K562 (cell line): ENCODE data around the gene KIF6. TPM values are rescaled to one million over a fixed set of nuclear protein-coding genes. Genes with fewer than 3 reads are reported as not detected.

Source experiments
- ATAC-seq: fragments of 200-7000 bp; cut with Tn5 transposase; 3 replicates; pipeline ENCODE4 v1.9.1; 2020; ENCODE audit warnings: moderate library complexity
- BruUV-seq: library from RNA; stranded (reverse); fragments of 400-500 nt; replicated peaks from 2 replicates; lab custom pipeline; 2021; lab: Mats Ljungman, UMichigan
- CTCF ChIA-PET: fragments of 300-600 bp; formaldehyde crosslinking; extraction: SDS; loops from one replicate; lab custom pipeline; 2021; ENCODE audit warnings: low intra/inter-chr PET ratio; lab: Yijun Ruan, JAX
- POLR2A ChIA-PET: fragments of 300-600, 350-650 bp; sonication (Branson Sonifier 250); formaldehyde crosslinking; extraction: SDS; loops from one replicate; lab custom pipeline; 2021; ENCODE audit warnings: antibody characterized with exemption, inconsistent platforms; lab: Yijun Ruan, JAX
- DNase-seq, 4 experiments: peaks; one replicate each; pipeline versions ENCODE4 v3.0.0 to v3.0.0-alpha.2; 2011 to 2018; ENCODE audit warnings: low spot score in 3 of 4, mixed read lengths in 3 of 4; ENCODE audit errors: extremely low read depth in 1 of 4
- FAIRE-seq: peaks from 2 replicates; lab custom pipeline; 2011; peaks lifted over from hg19 to GRCh38; lab: Jason Lieb, UNC
- H2AFZ ChIP-seq: 2 replicates; pipeline ENCODE4 v1.6.0; 2011; ENCODE audit warnings: low read depth, low read length, control low read depth, inconsistent platforms
- H3K27ac ChIP-seq: fragments of 200-600 bp; 3 replicates; pipeline ENCODE4 v1.8.0; 2011; ENCODE audit warnings: low read depth, mild to moderate bottlenecking, control low read depth, inconsistent platforms, low read length, moderate library complexity, mixed read lengths; ENCODE audit errors: extremely low read depth
- H3K27me3 ChIP-seq, 2 experiments: fragments of 300-600 bp in 1 of 2; 2 replicates in 1 of 2; 3 replicates in 1 of 2; pipeline versions ENCODE4 v1.6.0 to v1.8.0; 2011; ENCODE audit warnings: inconsistent platforms in 2 of 2, low read length in 2 of 2, mild to moderate bottlenecking in 1 of 2, mixed read lengths in 1 of 2, moderate library complexity in 1 of 2; ENCODE audit not compliant: control insufficient read depth in 2 of 2, insufficient read depth in 2 of 2
- H3K36me3 ChIP-seq: fragments of 300-600 bp; 3 replicates; pipeline ENCODE4 v1.8.0; 2011; ENCODE audit warnings: mild to moderate bottlenecking, low read length, inconsistent platforms; ENCODE audit not compliant: control insufficient read depth, insufficient read depth
- H3K4me1 ChIP-seq, 2 experiments: fragments of 200-600 bp in 1 of 2; replicated peaks in 1 of 2; 2 replicates in 1 of 2; 3 replicates in 1 of 2; pipeline versions ENCODE4 v1.5.1 to v1.8.0; 2011; ENCODE audit warnings: inconsistent platforms in 2 of 2, low read length in 2 of 2, mild to moderate bottlenecking in 1 of 2, mixed read lengths in 1 of 2, moderate library complexity in 1 of 2; ENCODE audit not compliant: control insufficient read depth in 2 of 2, insufficient read depth in 2 of 2
- H3K4me2 ChIP-seq: 2 replicates; pipeline ENCODE4 v1.6.1; 2011; ENCODE audit warnings: low read length, control low read depth, inconsistent platforms, mixed read lengths; ENCODE audit not compliant: insufficient read depth
- H3K4me3 ChIP-seq: fragments of 200-600 bp; sonication (generic), shearing (Covaris generic); 2 replicates; pipeline ENCODE4 v1.5.1; 2016; ENCODE audit warnings: control low read depth, inconsistent platforms
- H3K79me2 ChIP-seq: fragments of 200-600 bp; 3 replicates; pipeline ENCODE4 v1.8.0; 2011; ENCODE audit warnings: low read length, inconsistent platforms; ENCODE audit not compliant: control insufficient read depth, insufficient read depth
- H3K9ac ChIP-seq, 2 experiments: 2 replicates each; pipeline versions ENCODE4 v1.6.0 to v1.6.1; 2011; ENCODE audit warnings: low read depth in 2 of 2, low read length in 2 of 2, control low read depth in 1 of 2, inconsistent platforms in 1 of 2, mild to moderate bottlenecking in 1 of 2, mixed read lengths in 1 of 2; ENCODE audit not compliant: insufficient read depth in 1 of 2
- H3K9me1 ChIP-seq: one replicate; pipeline ENCODE4 v1.6.0; 2011; ENCODE audit warnings: inconsistent platforms, mild to moderate bottlenecking, low read length, moderate library complexity; ENCODE audit not compliant: control insufficient read depth, insufficient read depth
- H3K9me3 ChIP-seq: replicated peaks from 2 replicates; pipeline ENCODE4 v1.5.1; 2011; ENCODE audit warnings: low read depth, low read length, inconsistent platforms; ENCODE audit not compliant: control insufficient read depth, insufficient read depth
- H4K20me1 ChIP-seq: replicated peaks from 2 replicates; pipeline ENCODE4 v1.6.1; 2011; ENCODE audit warnings: low read length, inconsistent platforms, mixed read lengths; ENCODE audit not compliant: control insufficient read depth, insufficient read depth
- CREBBP ChIP-seq: IDR thresholded peaks from one replicate; pipeline ENCODE4 v1.6.1; 2012; ENCODE audit warnings: low read depth, mild to moderate bottlenecking, control low read depth, inconsistent platforms, low read length
- ERF ChIP-seq: fragments of 450-650 bp; formaldehyde crosslinking; IDR thresholded peaks from 2 replicates; pipeline ENCODE4 v1.4.0; 2020; ENCODE audit warnings: mild to moderate bottlenecking, mixed read lengths
- GABPA ChIP-seq: fragments of 200-800 bp; sonication (Bioruptor generic); conservative IDR thresholded peaks from 2 replicates; pipeline ENCODE4 v1.6.1; 2016; ENCODE audit warnings: low read depth, missing genetic modification characterization, missing compliant biosample characterization
- GABPB1 ChIP-seq: sonication (generic); formaldehyde crosslinking; IDR thresholded peaks from 2 replicates; pipeline ENCODE4 v1.8.0; 2022; ENCODE audit warnings: mild to moderate bottlenecking, missing genetic modification reagents
- HEY1 ChIP-seq: fragments of 250-450 bp; sonication (Bioruptor Pico); IDR thresholded peaks from 2 replicates; pipeline ENCODE4 v1.5.0; 2020; ENCODE audit warnings: mild to moderate bottlenecking, moderate library complexity, borderline replicate concordance
- KDM4B ChIP-seq, 2 experiments: fragments of 450-650 bp in 1 of 2; sonication (generic) in 1 of 2; IDR thresholded peaks; 2 replicates each; pipeline ENCODE4 v1.6.1; 2016 to 2017; ENCODE audit warnings: borderline replicate concordance in 2 of 2, antibody characterized with exemption in 1 of 2, low read depth in 1 of 2, mild to moderate bottlenecking in 1 of 2
- MAFK ChIP-seq: IDR thresholded peaks from 2 replicates; pipeline ENCODE4 v1.6.1; 2011; ENCODE audit warnings: low read length, improper control_type of control experiment
- NR4A1 ChIP-seq, 2 experiments: fragments of 250-450 bp in 1 of 2; fragments of 450-650 bp in 1 of 2; sonication (Bioruptor Pico) in 1 of 2; IDR thresholded peaks; 2 replicates each; pipeline versions ENCODE4 v1.4.0 to v1.6.1; 2016 to 2020; ENCODE audit warnings: mild to moderate bottlenecking in 2 of 2, missing compliant biosample characterization in 1 of 2, missing genetic modification characterization in 1 of 2, moderate library complexity in 1 of 2
- RHOXF2B ChIP-seq: fragments of 250-450 bp; sonication (Bioruptor Pico); conservative IDR thresholded peaks from 2 replicates; pipeline ENCODE4 v1.5.1; 2021
- RNF2 ChIP-seq: sonication (generic); IDR thresholded peaks from 2 replicates; pipeline ENCODE4 v1.6.1; 2016
- SREBF1 ChIP-seq: fragments of 150-350 bp; IDR thresholded peaks from 2 replicates; pipeline ENCODE4 v1.6.1; 2014; ENCODE audit warnings: antibody characterized with exemption, low read depth, low read length, borderline replicate concordance
- STAG1 ChIP-seq: sonication (generic); formaldehyde crosslinking; IDR thresholded peaks from 2 replicates; pipeline ENCODE4 v1.5.0; 2020; ENCODE audit warnings: missing genetic modification reagents, borderline replicate concordance
- STAT5A ChIP-seq: IDR thresholded peaks from 2 replicates; pipeline ENCODE4 v1.6.1; 2012; ENCODE audit warnings: low read length, inconsistent platforms, borderline replicate concordance
- WHSC1 ChIP-seq: IDR thresholded peaks from one replicate; pipeline ENCODE4 v1.6.1; 2012; ENCODE audit warnings: low read length, control low read depth, inconsistent platforms
- ZNF124 ChIP-seq: sonication (generic); formaldehyde crosslinking; IDR thresholded peaks from 2 replicates; pipeline ENCODE4 v1.8.1; 2022; ENCODE audit warnings: missing genetic modification reagents
- ZNF274 ChIP-seq: IDR thresholded peaks from 2 replicates; pipeline ENCODE4 v1.6.1; 2011; ENCODE audit warnings: low read depth, mild to moderate bottlenecking, low read length, moderate library complexity, borderline replicate concordance
- ZNF57 ChIP-seq: fragments of 450-650 bp; formaldehyde crosslinking; IDR thresholded peaks from 2 replicates; pipeline ENCODE4 v1.4.0; 2020; ENCODE audit warnings: mild to moderate bottlenecking, moderate library complexity
- ZNF75A ChIP-seq: fragments of 450-650 bp; formaldehyde crosslinking; IDR thresholded peaks from 2 replicates; pipeline ENCODE4 v1.4.0; 2020; ENCODE audit warnings: mild to moderate bottlenecking
- ZNF77 ChIP-seq: fragments of 250-450 bp; sonication (Bioruptor Pico); IDR thresholded peaks from 2 replicates; pipeline ENCODE4 v1.5.0; 2020
- in situ Hi-C: fragments of 300-500 bp; cut with MboI; formaldehyde crosslinking; loops from 4 replicates; pipeline ENCODE4 v1.15.0; 2018; ENCODE audit warnings: inconsistent platforms, mixed read lengths
- intact Hi-C: fragments of 100-400 bp; cut with micrococcal nuclease; formaldehyde crosslinking; loops from 2 replicates; pipeline ENCODE4 v1.14.2; 2022
- polyA plus RNA-seq, 8 experiments: library from polyadenylated mRNA; depleted of rRNA in 4 of 8; stranded (reverse) in 5 of 8; unstranded in 3 of 8; fragments of >200 nt; fragmentation: Nextera tagmentation in 2 of 8; fragmentation: Illumina TruSeq in 1 of 8; extraction: Ambion mirVana in 2 of 8; extraction: Trizol in 1 of 8; gene quantifications; 2 replicates each; pipeline versions ENCODE4 v1.2.1 to v1.2.3, GENCODE V29; 2011 to 2014; ENCODE audit warnings: inconsistent platforms in 1 of 8, missing spikeins in 1 of 8
- total RNA-seq, 7 experiments: library from RNA; depleted of rRNA in 6 of 7; stranded (reverse); fragments of >200 nt in 6 of 7; fragmentation: Illumina TruSeq in 2 of 7; extraction: Trizol in 2 of 7; gene quantifications; 2 replicates each; pipeline versions ENCODE4 v1.2.1 to v1.2.3, GENCODE V29; 2011 to 2021; ENCODE audit warnings: low replicate concordance in 1 of 7
- TF ChIP-seq, protein P1 (sequence below): conservative IDR thresholded peaks from 2 replicates; pipeline ENCODE4 v1.6.1; 2011; ENCODE audit warnings: low read depth, mild to moderate bottlenecking, low read length; ENCODE audit not compliant: control insufficient read depth

KIF6 gene
- total and polyA plus RNA-seq, 9 of the 15 experiments (the other 6 are each of a cell fraction or from before 2014, with no cell fraction given) = not detected

DNA sequence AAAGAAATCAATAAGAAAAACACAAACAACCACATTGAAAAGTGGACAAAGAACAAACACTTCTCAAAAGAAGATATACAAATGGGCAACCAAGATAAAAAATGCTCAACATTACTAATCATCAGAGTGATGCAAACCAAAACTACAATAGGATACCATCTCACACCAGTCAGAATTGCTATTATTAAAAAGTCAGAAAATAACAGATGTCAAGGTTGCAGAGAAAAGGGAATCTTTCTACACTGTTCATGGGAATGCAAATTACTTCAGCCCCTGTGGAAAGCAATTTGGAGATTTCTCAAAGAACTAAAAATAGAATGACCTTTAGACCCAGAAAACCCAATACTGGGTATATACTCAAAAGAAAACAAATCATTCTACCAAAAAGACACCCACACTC is 29.8 kb downstream of the KIF6 start:
- Histone ChIP-seq H3K4me2 (no peak overlapping the region), H3K27me3 (no peaks in the 10 kb centered on the region; a peak in 1 of 5 replicates), H3K9ac (no peak overlapping the region), H3K79me2 (no peaks in the 10 kb centered on the region), H3K9me3 (no peaks in the 10 kb centered on the region), H3K4me1 (no peaks in the 10 kb centered on the region), H3K36me3 (no peaks in the 10 kb centered on the region), H3K9me1 (no peaks in the 10 kb centered on the region), H3K4me3 (no peak overlapping the region), H2AFZ (no peak overlapping the region), H3K27ac (no peak overlapping the region), H4K20me1 (no peaks in the 10 kb centered on the region)
- ChIA-PET CTCF (no interaction called here), POLR2A (no interaction called here)
- no peak for TF ChIP-seq NR4A1 (CRISPR knock-in tag; IDR thresholded peaks at IDR 0.05)
- no peak for TF ChIP-seq NR4A1 (tag; IDR thresholded peaks at IDR 0.05)
- TF ChIP-seq ZNF75A (CRISPR knock-in tag) = no peak
- TF ChIP-seq RHOXF2B (CRISPR knock-in tag) = no peak
- TF ChIP-seq WHSC1 = no peak
- no peak for TF ChIP-seq CREBBP
- no peak for TF ChIP-seq HEY1 (CRISPR knock-in tag)
- no peak for TF ChIP-seq MAFK
- TF ChIP-seq ZNF124 (CRISPR knock-in tag) = no peak
- no peak for TF ChIP-seq GABPA (tag)
- no peak for TF ChIP-seq ZNF77 (CRISPR knock-in tag)
- TF ChIP-seq SREBF1 = no peak
- TF ChIP-seq KDM4B (IDR thresholded peaks at IDR 0.05; ENCODE audit: borderline replicate concordance in 2 of 2, low read depth in 1 of 2) = no peak
- TF ChIP-seq ZNF57 (CRISPR knock-in tag) = no peak
- TF ChIP-seq RNF2 = no peak
- TF ChIP-seq STAG1 (CRISPR knock-in tag) = no peak
- no peak for TF ChIP-seq GABPB1 (CRISPR knock-in tag)
- TF ChIP-seq STAT5A = no peak
- TF ChIP-seq, protein P1, sequence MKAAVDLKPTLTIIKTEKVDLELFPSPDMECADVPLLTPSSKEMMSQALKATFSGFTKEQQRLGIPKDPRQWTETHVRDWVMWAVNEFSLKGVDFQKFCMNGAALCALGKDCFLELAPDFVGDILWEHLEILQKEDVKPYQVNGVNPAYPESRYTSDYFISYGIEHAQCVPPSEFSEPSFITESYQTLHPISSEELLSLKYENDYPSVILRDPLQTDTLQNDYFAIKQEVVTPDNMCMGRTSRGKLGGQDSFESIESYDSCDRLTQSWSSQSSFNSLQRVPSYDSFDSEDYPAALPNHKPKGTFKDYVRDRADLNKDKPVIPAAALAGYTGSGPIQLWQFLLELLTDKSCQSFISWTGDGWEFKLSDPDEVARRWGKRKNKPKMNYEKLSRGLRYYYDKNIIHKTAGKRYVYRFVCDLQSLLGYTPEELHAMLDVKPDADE = no peak
- TF ChIP-seq ERF (CRISPR knock-in tag) = no peak
- no peak for TF ChIP-seq ZNF274
- ATAC-seq = no peak
- in situ Hi-C loops (no loop called here), intact Hi-C loops (no loop called here)
- no TSS peak for BruUV-seq
- FAIRE-seq = no peak
- no peak for DNase-seq
